Measurements from ENCODE around the gene FADS3.
"Not testable (repeated sequence)": the region's sequence is repeated elsewhere in the genome, so short reads cannot be mapped to it uniquely, and the experiment has no call there.

Gene FADS3

GRCh38 chr11:61896665-61897386 lies 5.5 kb upstream of the FADS3 start:
- DNase-seq: no peak

GRCh38 chr11:61895718-61896059 lies 4.3 kb upstream of the FADS3 start:
- no peak for DNase-seq

GRCh38 chr11:61895046-61895717 lies 3.8 kb upstream of the FADS3 start:
- DNase-seq: no peak

- no peak for DNase-seq
Measured at GRCh38 chr11:61893981-61894380, 2.6 kb upstream of the FADS3 start.

- DNase-seq: peak; percentile 66
Measured at GRCh38 chr11:61892085-61892370, 683 bp upstream of the FADS3 start.

- peak; percentile 5 for DNase-seq
Measured at GRCh38 chr11:61890529-61891330, 615 bp downstream of the FADS3 start.

- no peak for DNase-seq
Measured at GRCh38 chr11:61889831-61890230, 1.5 kb downstream of the FADS3 start.

- no peak for DNase-seq
Measured at GRCh38 chr11:61888590-61888989, 2.8 kb downstream of the FADS3 start.

GRCh38 chr11:61887839-61888494 lies 3.4 kb downstream of the FADS3 start:
- no peak for DNase-seq

GRCh38 chr11:61886643-61887042 lies 4.7 kb downstream of the FADS3 start:
- no peak for DNase-seq

GRCh38 chr11:61885784-61886580 lies 5.4 kb downstream of the FADS3 start:
- no peak for DNase-seq

GRCh38 chr11:61885166-61885778 lies 6.1 kb downstream of the FADS3 start:
- DNase-seq: no peak

- DNase-seq: no peak
Measured at GRCh38 chr11:61883947-61884346, 7.4 kb downstream of the FADS3 start.

- DNase-seq: no peak
Measured at GRCh38 chr11:61883327-61883726, 8.0 kb downstream of the FADS3 start.

- no peak for DNase-seq
Measured at GRCh38 chr11:61882879-61883278, 8.5 kb downstream of the FADS3 start.

GRCh38 chr11:61882267-61882666 lies 9.1 kb downstream of the FADS3 start:
- not testable (repeated sequence) for DNase-seq

GRCh38 chr11:61881397-61881796 lies 9.9 kb downstream of the FADS3 start:
- no peak for DNase-seq

- DNase-seq: no peak
Measured at GRCh38 chr11:61880454-61880853, 10.9 kb downstream of the FADS3 start.

- DNase-seq: no peak
Measured at GRCh38 chr11:61880031-61880430, 11.3 kb downstream of the FADS3 start.

- no peak for DNase-seq
Measured at GRCh38 chr11:61879152-61879551, 12.2 kb downstream of the FADS3 start.

GRCh38 chr11:61875698-61876097 lies 15.6 kb downstream of the FADS3 start:
- no peak for DNase-seq

- DNase-seq: no peak
Measured at GRCh38 chr11:61874853-61875252, 16.5 kb downstream of the FADS3 start.
